Activated gamma-delta T cell treated with Interleukin-2 at 50 U/mL for 16 hours (primary cell): ENCODE results near the gene IZUMO1.
"Not testable (repeated sequence)": the region's sequence is repeated elsewhere in the genome, so short reads cannot be mapped to it uniquely, and the experiment has no call there.

Source experiments
- DNase-seq: peaks from one replicate; pipeline ENCODE4 v3.0.0-alpha.2; 2020

The IZUMO1 gene

GRCh38 chr19:48746738-48747575 lies at the start of gene IZUMO1:
TSS of gene IZUMO1 (minus strand) at chr19:48746909. CDS start at chr19:48745859, 1,050 bp downstream.
- peak; percentile 29 for DNase-seq

GRCh38 chr19:48795685-48796070 lies 49.0 kb upstream of the IZUMO1 start:
- no peak for DNase-seq

GRCh38 chr19:48795055-48795684 lies 48.5 kb upstream of the IZUMO1 start:
- DNase-seq: peak; percentile 81

GRCh38 chr19:48794291-48794690 lies 47.6 kb upstream of the IZUMO1 start:
- no peak for DNase-seq

- no peak for DNase-seq
Measured at GRCh38 chr19:48793271-48793670, 46.6 kb upstream of the IZUMO1 start.

GRCh38 chr19:48787331-48787730 lies 40.6 kb upstream of the IZUMO1 start:
- not testable (repeated sequence) for DNase-seq

- DNase-seq: not testable (repeated sequence)
Measured at GRCh38 chr19:48786422-48786821, 39.7 kb upstream of the IZUMO1 start.

- DNase-seq: no peak
Measured at GRCh38 chr19:48784527-48784926, 37.8 kb upstream of the IZUMO1 start.

GRCh38 chr19:48780631-48781391 lies 34.1 kb upstream of the IZUMO1 start:
- no peak for DNase-seq

- DNase-seq: no peak
Measured at GRCh38 chr19:48779636-48780035, 32.9 kb upstream of the IZUMO1 start.

GRCh38 chr19:48777720-48778119 lies 31.0 kb upstream of the IZUMO1 start:
- no peak for DNase-seq

GRCh38 chr19:48777139-48777538 lies 30.4 kb upstream of the IZUMO1 start:
- DNase-seq: no peak

GRCh38 chr19:48772503-48772953 lies 25.8 kb upstream of the IZUMO1 start:
- no peak for DNase-seq

- no peak for DNase-seq
Measured at GRCh38 chr19:48770734-48771472, 24.2 kb upstream of the IZUMO1 start.

GRCh38 chr19:48770266-48770665 lies 23.6 kb upstream of the IZUMO1 start:
- DNase-seq: no peak

- DNase-seq: no peak
Measured at GRCh38 chr19:48768994-48769713, 22.4 kb upstream of the IZUMO1 start.

- DNase-seq: not testable (repeated sequence)
Measured at GRCh38 chr19:48768171-48768753, 21.6 kb upstream of the IZUMO1 start.

- DNase-seq: not testable (repeated sequence)
Measured at GRCh38 chr19:48765816-48766215, 19.1 kb upstream of the IZUMO1 start.

- no peak for DNase-seq
Measured at GRCh38 chr19:48760504-48761205, 13.9 kb upstream of the IZUMO1 start.

- no peak for DNase-seq
Measured at GRCh38 chr19:48757741-48758144, 11.0 kb upstream of the IZUMO1 start.

GRCh38 chr19:48757089-48757675 lies 10.5 kb upstream of the IZUMO1 start:
- no peak for DNase-seq
